Heart left ventricle (tissue), 16 donors: ENCODE measurements around the gene HDGFL2. TPM values are rescaled to one million over a fixed set of nuclear protein-coding genes. Genes with fewer than 3 reads are reported as not detected.

ENCODE experiments used
- ATAC-seq, 4 donors: fragments of 200-7000 bp; cut with Tn5 transposase; one replicate each; pipeline ENCODE4 v1.9.1; 2020 to 2022; ENCODE audit warnings: moderate library complexity in 4 of 4, mild to moderate bottlenecking in 3 of 4, moderate number of reproducible peaks in 1 of 4
- DNase-seq, 5 donors: peaks; one replicate each; pipeline ENCODE4 v3.0.0-alpha.2; 2020
- H3K27ac ChIP-seq, 12 donors: fragments of 200-600 bp; sonication (generic) in 4 of 12; one replicate each; pipeline versions ENCODE4 v1.5.0 to v1.8.0; 2016 to 2022; ENCODE audit warnings: mild to moderate bottlenecking in 2 of 12
- H3K27me3 ChIP-seq, 9 donors: fragments of 200-600 bp; sonication (generic) in 2 of 9; one replicate each; pipeline versions ENCODE4 v1.5.1 to v1.8.0; 2016 to 2022; ENCODE audit warnings: mild to moderate bottlenecking in 3 of 9
- H3K36me3 ChIP-seq, 9 donors: fragments of 200-600 bp; sonication (generic) in 2 of 9; one replicate each; pipeline versions ENCODE4 v1.5.0 to v1.8.0; 2018 to 2022; ENCODE audit warnings: mild to moderate bottlenecking in 2 of 9
- H3K4me1 ChIP-seq, 12 donors: fragments of 200-600 bp; sonication (generic) in 4 of 12; one replicate each; pipeline versions ENCODE4 v1.5.0 to v1.8.0; 2016 to 2022; ENCODE audit warnings: mild to moderate bottlenecking in 3 of 12
- H3K4me3 ChIP-seq, 12 donors: fragments of 200-600 bp; sonication (generic) in 4 of 12; one replicate each; pipeline versions ENCODE4 v1.5.0 to v1.8.0; 2017 to 2022; ENCODE audit warnings: mild to moderate bottlenecking in 9 of 12, moderate library complexity in 4 of 12
- H3K9me3 ChIP-seq, 12 donors: fragments of 200-600 bp; sonication (generic) in 4 of 12; one replicate each; pipeline versions ENCODE4 v1.5.0 to v1.8.0; 2016 to 2022; ENCODE audit warnings: mild to moderate bottlenecking in 1 of 12
- POLR2A ChIP-seq, 2 donors: fragments of 450-650 bp; IDR thresholded peaks; one replicate each; pipeline ENCODE4 v1.6.1; 2017; ENCODE audit warnings: antibody characterized with exemption in 2 of 2, mild to moderate bottlenecking in 2 of 2, moderate library complexity in 2 of 2
- WGBS, 4 donors: extraction: QIAGEN DNeasy Blood & Tissue Kit in 2 of 4; methylation state at CpG; one replicate each; pipeline versions ENCODE4 v1.1.5 to v1.1.7; 2013 to 2018; 5-methylcytosine and 5-hydroxymethylcytosine counted together
- intact Hi-C, 10 donors: fragments of 100-400 bp; cut with DNase I; formaldehyde crosslinking; loops; one replicate each; pipeline versions ENCODE4 v1.11.1 to v1.14.2; 2022
- polyA plus RNA-seq, 2 donors: library from polyadenylated mRNA; stranded (reverse); fragments of 200-250 nt; gene quantifications; one replicate each; pipeline ENCODE4 v1.2.3, GENCODE V29; 2013
- total RNA-seq, 9 donors: library from RNA; depleted of rRNA in 2 of 9; stranded (reverse); fragments of >200 nt in 2 of 9; fragmentation: NEBNext Ultra II Directional in 3 of 9; extraction: Animal tissue kit (Norgen Biotek cat#: 25700) in 3 of 9; gene quantifications; one replicate each; pipeline versions ENCODE4 v1.1.0 to v1.2.4, GENCODE V29; 2016 to 2023
- TF ChIP-seq, protein P1 (sequence below), 12 donors: fragments of 200-600 bp; sonication (generic) in 4 of 12; IDR thresholded peaks; one replicate each; pipeline versions ENCODE4 v1.5.0 to v1.8.0; 2018 to 2022; ENCODE audit warnings: antibody characterized with exemption in 12 of 12, mild to moderate bottlenecking in 5 of 12
- donor health status: ischemic (EF 13 %, LVEDD 7.1; RV severe dilation, severe dysfunction).
- donor health status: healthy with polysubstance abuse.
- donor health status: DM: no; HTN: yes; CAD: no.
- donor health status: DM: no; HTN: no; CAD: no.
- donor health status: ischemic (EF 25% LVEDD 6.9; RV normal size, moderate dysfunction).
- donor health status: ischemic (EF 25% LVEDD 5.7; RV mildly dilated, moderate dysfunction).
- donor health status: healthy.
- donor health status: DM: yes; HTN: yes; CAD: no.
- donor health status: ischemic (EF 35%, LVEDD 5.7; RV mildly dilated, moderate dysfunction).
- donor health status: nonischemic (EF 11% LVEDD 7.7; RV severe dilation, severe dysfunction).
- donor health status: DM: yes; HTN: yes; CAD: no.
- donor health status: PGD.
- donor health status: ischemic (EF 29% LVEDD 5.4; RV normal size, mild dysfunction).
- donor health status: nonischemic (EF 23%, LVEDD 6.1; RV moderate dilation, normal function).

HDGFL2 gene
- total and polyA plus RNA-seq, 11 donors: 20.8 to 235 (median 30.7) TPM

DNA sequence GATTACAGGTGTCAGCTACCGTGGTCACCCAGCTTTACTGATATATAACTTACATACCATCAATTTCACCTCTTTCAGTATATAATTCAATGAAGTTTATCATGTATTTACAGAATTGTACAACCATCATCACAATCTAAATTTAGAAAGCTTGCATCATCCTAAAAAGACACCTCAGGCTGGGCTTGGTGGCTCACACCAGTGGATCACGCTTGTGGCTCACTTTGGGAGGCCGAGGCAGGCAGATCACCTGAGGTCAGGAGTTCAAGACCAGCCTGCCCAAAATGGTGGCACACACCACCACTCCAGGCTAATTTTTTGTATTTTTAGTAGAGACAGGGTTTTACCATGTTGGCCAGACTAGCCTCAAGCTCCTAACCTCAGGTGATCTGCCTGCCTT, 4.3 kb upstream of the HDGFL2 start:
- Histone ChIP-seq H3K27ac (no peak overlapping the region), H3K27me3 (no peaks in the 10 kb centered on the region), H3K4me3 (no peak overlapping the region), H3K9me3 (no peaks in the 10 kb centered on the region), H3K36me3 (no peaks in the 10 kb centered on the region), H3K4me1 (peaks cover 0 to 8% (median 3%) of the 10 kb centered on the region in 12 donors)
- TF ChIP-seq POLR2A (IDR thresholded peaks at IDR 0.05): no peak
- TF ChIP-seq, protein P1, sequence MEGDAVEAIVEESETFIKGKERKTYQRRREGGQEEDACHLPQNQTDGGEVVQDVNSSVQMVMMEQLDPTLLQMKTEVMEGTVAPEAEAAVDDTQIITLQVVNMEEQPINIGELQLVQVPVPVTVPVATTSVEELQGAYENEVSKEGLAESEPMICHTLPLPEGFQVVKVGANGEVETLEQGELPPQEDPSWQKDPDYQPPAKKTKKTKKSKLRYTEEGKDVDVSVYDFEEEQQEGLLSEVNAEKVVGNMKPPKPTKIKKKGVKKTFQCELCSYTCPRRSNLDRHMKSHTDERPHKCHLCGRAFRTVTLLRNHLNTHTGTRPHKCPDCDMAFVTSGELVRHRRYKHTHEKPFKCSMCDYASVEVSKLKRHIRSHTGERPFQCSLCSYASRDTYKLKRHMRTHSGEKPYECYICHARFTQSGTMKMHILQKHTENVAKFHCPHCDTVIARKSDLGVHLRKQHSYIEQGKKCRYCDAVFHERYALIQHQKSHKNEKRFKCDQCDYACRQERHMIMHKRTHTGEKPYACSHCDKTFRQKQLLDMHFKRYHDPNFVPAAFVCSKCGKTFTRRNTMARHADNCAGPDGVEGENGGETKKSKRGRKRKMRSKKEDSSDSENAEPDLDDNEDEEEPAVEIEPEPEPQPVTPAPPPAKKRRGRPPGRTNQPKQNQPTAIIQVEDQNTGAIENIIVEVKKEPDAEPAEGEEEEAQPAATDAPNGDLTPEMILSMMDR (IDR thresholded peaks at IDR 0.05): no peak
- 76 to 93% (median 86%) methylated on average over 3 of the region's 3 CpGs for whole genome bisulfite sequencing, 4 donors
- ATAC-seq: no peak
- intact Hi-C loops: loop anchor here in 1 of 10 donors (5.0 kb wide), 1 partner anchor 1924 kb away; the partner anchor contains the start of gene GTF2F1
- no peak for DNase-seq

DNA sequence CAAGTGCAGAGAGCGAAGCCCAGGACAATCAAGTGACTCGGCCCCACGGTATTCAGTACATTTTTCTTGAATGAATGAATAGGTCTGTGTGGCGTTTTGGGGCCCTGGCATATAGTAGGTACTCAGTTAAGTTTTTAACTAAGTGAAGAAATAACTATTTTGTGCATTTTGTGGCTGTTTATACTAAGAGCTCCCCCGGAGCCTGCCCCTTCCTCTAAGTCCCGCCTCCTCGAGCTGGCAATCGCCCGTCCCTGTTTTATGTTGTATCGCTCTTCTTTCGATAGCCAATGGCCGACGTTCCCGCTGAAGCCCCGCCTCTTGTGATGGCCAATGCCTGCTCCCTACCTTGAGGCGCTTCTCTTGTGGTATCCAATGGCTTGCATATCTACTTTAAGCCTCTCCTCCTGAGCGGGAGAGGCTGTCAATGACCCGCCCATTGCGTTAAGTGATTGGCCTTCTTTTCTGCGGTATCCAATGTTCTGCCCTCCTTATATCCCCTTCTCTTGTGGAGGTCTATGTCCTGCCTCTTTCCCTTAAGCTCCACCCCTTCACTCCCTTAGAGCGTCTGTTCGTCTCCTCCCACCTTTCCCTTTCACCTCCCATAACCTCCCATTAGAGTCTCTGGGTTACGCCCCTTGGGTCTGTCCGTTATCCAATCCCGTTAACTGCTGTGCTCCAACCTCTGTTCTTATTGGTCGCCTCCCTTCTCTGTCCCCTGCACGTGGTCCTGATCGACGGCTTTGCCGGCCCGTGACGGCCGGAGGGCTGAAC, 509 bp upstream of the HDGFL2 start:
- H3K36me3 ChIP-seq: peaks cover 0 to 15% (median 12%) of the 10 kb centered on the region in 9 donors
- H3K27me3 ChIP-seq: no peaks in the 10 kb centered on the region
- WGBS, 4 donors: 0 to 2% (median 1%) methylated on average over 31 to 33 of the region's 33 CpGs
- ATAC-seq (peak; percentile 94 to 97 (median 97)), DNase-seq (peak; percentile 97 to 99 (median 98))
- TF ChIP-seq POLR2A (IDR thresholded peaks at IDR 0.05): peak in 1 of 2 donors; percentile 79
- TF ChIP-seq, protein P1 (IDR thresholded peaks at IDR 0.05): no peak
- peak overlapping the region; percentile 26 to 95 (median 82) for H3K27ac ChIP-seq
- intact Hi-C loops: loop anchor here in 1 of 10 donors (1.0 kb wide), 1 partner anchor 14 kb away; the partner anchor contains the start of gene UBXN6
- peak overlapping the region; percentile 65 to 98 (median 92) for H3K4me3 ChIP-seq
- no peaks in the 10 kb centered on the region for H3K9me3 ChIP-seq
- H3K4me1 ChIP-seq: peaks cover 0 to 27% (median 18%) of the 10 kb centered on the region in 12 donors

DNA sequence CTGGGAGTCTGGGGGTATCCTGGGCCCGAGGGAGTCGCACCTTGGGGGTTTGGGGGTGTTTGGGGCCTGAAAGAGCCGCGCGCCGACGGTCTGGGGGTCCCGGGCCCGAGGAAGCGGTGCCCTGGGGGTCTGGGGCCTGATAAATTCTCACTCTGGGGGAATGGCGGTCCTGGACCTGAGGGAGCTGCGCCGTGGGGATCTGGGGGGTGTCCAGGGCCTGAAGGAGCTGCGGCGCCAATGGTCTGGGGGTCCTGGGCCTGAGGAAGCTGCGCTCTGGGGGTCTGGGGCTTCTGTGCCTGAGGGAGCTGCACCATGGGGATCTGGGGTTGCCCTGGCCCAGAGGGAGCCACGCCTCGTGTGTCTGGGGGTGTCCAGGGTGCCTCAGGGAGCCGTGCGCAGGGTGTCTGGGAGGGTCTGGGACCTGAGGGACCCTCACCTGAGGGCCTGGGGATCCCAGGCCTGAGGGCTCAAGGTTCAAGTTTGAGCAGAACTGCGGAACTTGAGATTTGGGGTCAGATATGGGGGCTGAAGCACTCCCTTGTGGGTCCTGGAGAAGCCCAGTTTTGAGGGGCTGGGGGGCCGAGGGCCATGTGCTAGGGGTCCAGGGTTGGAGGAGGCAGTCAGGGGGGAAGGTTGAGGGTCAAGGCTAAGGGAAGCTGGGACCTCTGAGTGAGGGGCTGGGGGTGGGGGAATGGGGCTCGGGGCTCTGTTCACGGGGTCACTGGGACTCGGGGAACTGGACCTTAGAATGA, 1.1 kb downstream of the HDGFL2 start:
- no peak for TF ChIP-seq POLR2A (IDR thresholded peaks at IDR 0.05)
- TF ChIP-seq, protein P1 (IDR thresholded peaks at IDR 0.05): no peak
- Histone ChIP-seq H3K27me3 (no peaks in the 10 kb centered on the region), H3K27ac (peak overlapping the region in 7 of 12 donors; percentile 48 to 82 (median 74)), H3K36me3 (peaks cover 0 to 30% (median 25%) of the 10 kb centered on the region in 9 donors), H3K4me1 (peaks cover 0 to 27% (median 18%) of the 10 kb centered on the region in 12 donors), H3K9me3 (no peaks in the 10 kb centered on the region), H3K4me3 (peak overlapping the region; percentile 65 to 98 (median 92))
- ATAC-seq (no peak), DNase-seq (peak in 1 of 5 donors; percentile 64)
- intact Hi-C loops: no loop called here
- 23 to 27% (median 26%) methylated on average over 24 to 25 of the region's 25 CpGs for WGBS, 4 donors
